NCI-H1417 treated with DMSO at 0.1 percent for 48 hours (cell line): ENCODE data around the gene SEPTIN5.

Experiments
- DNase-seq: peaks from one replicate; lab custom pipeline; 2025; lab: John Stamatoyannopoulos, UW

Gene SEPTIN5

GRCh38 chr22:19733755-19734154 is 19.5 kb downstream of the SEPTIN5 start:
- DNase-seq = no peak

GRCh38 chr22:19734163-19734562 is 19.9 kb downstream of the SEPTIN5 start:
- no peak for DNase-seq

- no peak for DNase-seq
Measured at GRCh38 chr22:19734837-19735382, 20.6 kb downstream of the SEPTIN5 start.

GRCh38 chr22:19735665-19736510 is 21.6 kb downstream of the SEPTIN5 start:
- no peak for DNase-seq

- no peak for DNase-seq
Measured at GRCh38 chr22:19737846-19738663, 23.8 kb downstream of the SEPTIN5 start.

GRCh38 chr22:19738664-19739447 is 24.6 kb downstream of the SEPTIN5 start:
- no peak for DNase-seq

- no peak for DNase-seq
Measured at GRCh38 chr22:19739448-19739895, 25.2 kb downstream of the SEPTIN5 start.

- DNase-seq = no peak
Measured at GRCh38 chr22:19739911-19740449, 25.7 kb downstream of the SEPTIN5 start.

GRCh38 chr22:19740586-19740985 is 26.3 kb downstream of the SEPTIN5 start:
- DNase-seq = no peak

- no peak for DNase-seq
Measured at GRCh38 chr22:19741053-19741452, 26.8 kb downstream of the SEPTIN5 start.

- no peak for DNase-seq
Measured at GRCh38 chr22:19742160-19743066, 28.1 kb downstream of the SEPTIN5 start.

- no peak for DNase-seq
Measured at GRCh38 chr22:19743081-19743480, 28.8 kb downstream of the SEPTIN5 start.

- no peak for DNase-seq
Measured at GRCh38 chr22:19743651-19744050, 29.3 kb downstream of the SEPTIN5 start.

GRCh38 chr22:19744350-19745006 is 30.2 kb downstream of the SEPTIN5 start:
- DNase-seq = no peak

- no peak for DNase-seq
Measured at GRCh38 chr22:19745155-19746101, 31.1 kb downstream of the SEPTIN5 start.

- no peak for DNase-seq
Measured at GRCh38 chr22:19746726-19747125, 32.4 kb downstream of the SEPTIN5 start.

- DNase-seq = no peak
Measured at GRCh38 chr22:19747551-19747950, 33.2 kb downstream of the SEPTIN5 start.

GRCh38 chr22:19748139-19748538 is 33.8 kb downstream of the SEPTIN5 start:
- DNase-seq = no peak
